Epithelial cell of prostate (primary cell): ENCODE data around the gene ARHGEF4.
"Not testable (repeated sequence)": the region's sequence is repeated elsewhere in the genome, so short reads cannot be mapped to it uniquely, and the experiment has no call there.

Experiments used
- DNase-seq: peaks from one replicate; pipeline ENCODE4 v3.0.0-alpha.2; 2011; ENCODE audit warnings: low read depth, low spot score
- H3K27ac ChIP-seq: fragments of 450-650 bp; 2 replicates; pipeline ENCODE4 v1.5.1; 2017; ENCODE audit warnings: mild to moderate bottlenecking

Gene ARHGEF4

GRCh38 chr2:130878316-130878715 lies 41.6 kb downstream of the ARHGEF4 start:
- no peak for DNase-seq
- H3K27ac ChIP-seq = peak overlapping the region; percentile 16

- H3K27ac ChIP-seq = no peak overlapping the region
- DNase-seq = no peak
These were observed 42.2 kb downstream of the ARHGEF4 start for GRCh38 chr2:130878933-130879332.

GRCh38 chr2:130882111-130882690 lies 45.5 kb downstream of the ARHGEF4 start:
- no peak for DNase-seq
- peak overlapping the region; percentile 92 for H3K27ac ChIP-seq

- H3K27ac ChIP-seq = peak overlapping the region; percentile 92
- no peak for DNase-seq
These were observed 46.3 kb downstream of the ARHGEF4 start for GRCh38 chr2:130882991-130883390.

GRCh38 chr2:130883496-130883895 lies 46.8 kb downstream of the ARHGEF4 start:
- peak overlapping the region; percentile 92 for H3K27ac ChIP-seq
- no peak for DNase-seq

- no peak for DNase-seq
- peak overlapping the region; percentile 92 for H3K27ac ChIP-seq
These were observed 47.3 kb downstream of the ARHGEF4 start for GRCh38 chr2:130884013-130884412.

GRCh38 chr2:130884503-130884902 lies 47.8 kb downstream of the ARHGEF4 start:
- DNase-seq = no peak
- peak overlapping the region; percentile 92 for H3K27ac ChIP-seq

GRCh38 chr2:130887643-130888042 lies 50.9 kb downstream of the ARHGEF4 start:
- DNase-seq = no peak
- no peak overlapping the region for H3K27ac ChIP-seq

GRCh38 chr2:130890941-130891669 lies 54.4 kb downstream of the ARHGEF4 start:
- no peak for DNase-seq
- peak overlapping the region; percentile 90 for H3K27ac ChIP-seq

GRCh38 chr2:130891966-130892365 lies 55.3 kb downstream of the ARHGEF4 start:
- no peak for DNase-seq
- H3K27ac ChIP-seq = peak overlapping the region; percentile 90

GRCh38 chr2:130892793-130893785 lies 56.4 kb downstream of the ARHGEF4 start:
- no peak for DNase-seq
- peak overlapping the region; percentile 90 for H3K27ac ChIP-seq

- H3K27ac ChIP-seq = peak overlapping the region; percentile 90
- DNase-seq = no peak
These were observed 57.7 kb downstream of the ARHGEF4 start for GRCh38 chr2:130894326-130894942.

- H3K27ac ChIP-seq = no peak overlapping the region
- no peak for DNase-seq
These were observed 60.1 kb downstream of the ARHGEF4 start for GRCh38 chr2:130896813-130897212.

- DNase-seq = no peak
- no peak overlapping the region for H3K27ac ChIP-seq
These were observed 61.8 kb downstream of the ARHGEF4 start for GRCh38 chr2:130898553-130898952.

- DNase-seq = no peak
- H3K27ac ChIP-seq = no peak overlapping the region
These were observed 62.6 kb downstream of the ARHGEF4 start for GRCh38 chr2:130899306-130899705.

GRCh38 chr2:130901061-130901460 lies 64.3 kb downstream of the ARHGEF4 start:
- DNase-seq = no peak

GRCh38 chr2:130901626-130902025 lies 64.9 kb downstream of the ARHGEF4 start:
- not testable (repeated sequence) for DNase-seq, H3K27ac ChIP-seq

More at GRCh38 chr2:130901061-130901460, 64.3 kb downstream of the ARHGEF4 start:
- H3K27ac ChIP-seq = no peak overlapping the region

GRCh38 chr2:130908832-130909231 lies 72.1 kb downstream of the ARHGEF4 start:
- no peak overlapping the region for H3K27ac ChIP-seq
- DNase-seq = no peak

- peak overlapping the region; percentile 76 for H3K27ac ChIP-seq
- no peak for DNase-seq
These were observed 74.2 kb downstream of the ARHGEF4 start for GRCh38 chr2:130910931-130911330.

- no peak for DNase-seq
- H3K27ac ChIP-seq = peak overlapping the region; percentile 76
These were observed 74.8 kb downstream of the ARHGEF4 start for GRCh38 chr2:130911482-130911881.
